Measurements from ENCODE around the gene C3orf22. TPM values are rescaled to one million over a fixed set of nuclear protein-coding genes. Genes with fewer than 3 reads are reported as not detected.
A peak's percentile ranks its signal among the peaks of the same experiment; 100 is the strongest.

Gene C3orf22
- total RNA-seq, 5 donors from 2014 or later (not counting 1 experiment from before 2014, with no cell fraction given) = not detected

DNA sequence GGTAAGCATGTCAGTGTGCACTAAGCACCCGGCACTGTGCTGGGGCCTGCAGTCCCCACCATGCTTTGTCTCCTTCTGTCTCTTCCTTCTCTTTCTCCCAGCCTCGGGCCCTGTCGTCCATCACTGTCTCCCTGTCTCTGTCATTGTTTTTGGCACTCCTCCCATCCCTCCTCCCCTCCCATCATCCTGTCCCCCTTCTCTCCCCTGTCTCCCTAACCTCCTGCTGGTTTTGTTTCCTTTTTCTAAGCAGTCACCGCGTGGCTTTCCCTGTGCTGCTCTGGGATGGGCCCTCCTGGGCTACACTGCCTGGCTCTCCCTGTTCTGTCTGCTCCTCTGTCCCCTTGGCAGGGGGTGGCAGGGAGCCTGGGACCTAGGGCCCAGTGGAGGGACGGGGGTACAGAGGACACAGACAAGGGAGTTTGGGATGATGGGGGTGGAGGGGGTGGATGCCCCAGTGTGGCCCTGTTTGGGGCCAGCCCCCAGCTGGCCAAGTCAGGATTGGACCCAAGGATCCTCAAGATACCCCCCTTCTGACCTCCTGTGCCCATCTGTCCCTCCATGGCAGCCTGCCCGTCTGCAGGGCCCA is 29.1 kb downstream of the C3orf22 start:
- Histone ChIP-seq H3K27ac (ENCODE audit: low read length) (no peak overlapping the region), H3K36me3 (ENCODE audit: control insufficient read depth in 2 of 2, extremely low read depth in 1 of 2, insufficient read depth in 1 of 2, low read length in 1 of 2) (no peaks in the 10 kb centered on the region), H3K4me1 (ENCODE audit: control insufficient read depth in 1 of 2, extremely low read depth in 1 of 2, insufficient read depth in 2 of 2, low read length in 2 of 2) (no peaks in the 10 kb centered on the region), H3K4me3 (ENCODE audit: control insufficient read depth in 1 of 2, extremely low read depth in 1 of 2, low read length in 1 of 2) (no peak overlapping the region), H3K9me3 (no peaks in the 10 kb centered on the region), H3K27me3 (replicated peaks in 1 of 2; ENCODE audit: control insufficient read depth in 2 of 2, extremely low read depth in 1 of 2, insufficient read depth in 2 of 2, low read length in 1 of 2) (peaks cover 0 to 32% of the 10 kb centered on the region in 2 experiments)
- no peaks in the 10 kb centered on the region for H3K36me3 Mint-ChIP-seq
- CTCF ChIA-PET = no interaction called here
- H3K4me3 Mint-ChIP-seq = no peak overlapping the region
- 61% methylated on average over 6 of the region's 7 CpGs for WGBS (ENCODE audit: insufficient coverage)
- POLR2A ChIA-PET = no interaction called here
- peak in 1 of 4 experiments; percentile 9 for ATAC-seq (replicated peaks in 1 of 4)
- H3K4me1 Mint-ChIP-seq = no peaks in the 10 kb centered on the region
- no peak for DNase-seq
- H3K27ac Mint-ChIP-seq = no peak overlapping the region
- no peaks in the 10 kb centered on the region for H3K9me3 Mint-ChIP-seq
- peaks cover 10 to 20% of the 10 kb centered on the region in 2 donors for H3K27me3 Mint-ChIP-seq

DNA sequence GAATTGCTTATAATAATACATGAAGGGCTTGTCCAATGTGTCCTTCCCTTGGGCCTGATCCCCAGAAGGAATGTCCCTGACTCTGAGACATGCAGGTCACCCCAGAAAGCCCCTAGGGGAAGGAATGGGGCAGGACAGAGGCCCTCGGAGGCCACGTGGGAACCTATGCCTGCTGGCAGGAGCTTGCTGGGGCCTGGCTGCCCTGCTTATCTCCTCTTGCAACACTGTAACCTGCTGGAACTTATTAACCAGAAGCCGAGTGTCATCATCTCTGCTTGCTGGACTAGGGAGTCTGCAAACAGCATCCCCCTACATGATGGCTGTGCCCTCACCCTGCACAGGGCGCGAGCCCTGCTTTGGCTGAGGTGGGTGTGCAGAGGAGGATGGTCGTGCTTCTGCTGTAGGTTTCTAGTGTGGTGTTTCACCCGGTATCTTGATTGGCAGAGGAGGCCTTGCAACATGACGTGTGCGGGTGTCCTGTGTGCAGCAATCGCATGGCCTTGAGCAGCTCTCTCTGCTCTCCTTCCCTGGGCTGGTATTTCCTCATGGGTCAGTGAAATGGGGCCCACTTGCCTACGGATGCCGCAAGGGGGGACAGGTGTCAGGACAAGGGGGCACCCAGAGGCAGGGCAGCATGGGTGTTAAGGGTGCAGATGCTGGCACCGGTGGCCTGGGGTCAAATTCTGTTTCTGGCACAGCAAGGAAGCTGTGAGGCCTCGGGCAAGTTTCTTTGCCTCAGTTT is 29.8 kb downstream of the C3orf22 start:
- CTCF ChIA-PET = no interaction called here
- peaks cover 0 to 37% of the 10 kb centered on the region in 2 experiments for H3K27me3 ChIP-seq (replicated peaks in 1 of 2; ENCODE audit: control insufficient read depth in 2 of 2, extremely low read depth in 1 of 2, insufficient read depth in 2 of 2, low read length in 1 of 2)
- H3K9me3 ChIP-seq = no peaks in the 10 kb centered on the region
- H3K36me3 Mint-ChIP-seq = no peaks in the 10 kb centered on the region
- no peak overlapping the region for H3K27ac ChIP-seq (ENCODE audit: low read length)
- H3K36me3 ChIP-seq (ENCODE audit: control insufficient read depth in 2 of 2, extremely low read depth in 1 of 2, insufficient read depth in 1 of 2, low read length in 1 of 2) = no peaks in the 10 kb centered on the region
- peaks cover 0 to 3% of the 10 kb centered on the region in 2 experiments for H3K4me1 ChIP-seq (ENCODE audit: control insufficient read depth in 1 of 2, extremely low read depth in 1 of 2, insufficient read depth in 2 of 2, low read length in 2 of 2)
- H3K27ac Mint-ChIP-seq = no peak overlapping the region
- ATAC-seq (replicated peaks in 1 of 4) = no peak
- H3K9me3 Mint-ChIP-seq = no peaks in the 10 kb centered on the region
- no peak overlapping the region for H3K4me3 ChIP-seq (ENCODE audit: control insufficient read depth in 1 of 2, extremely low read depth in 1 of 2, low read length in 1 of 2)
- DNase-seq = no peak
- H3K4me3 Mint-ChIP-seq = no peak overlapping the region
- peaks cover 3 to 19% of the 10 kb centered on the region in 2 donors for H3K27me3 Mint-ChIP-seq
- no peaks in the 10 kb centered on the region for H3K4me1 Mint-ChIP-seq
- WGBS (ENCODE audit: insufficient coverage) = 87% methylated on average over 9 of the region's 14 CpGs
- POLR2A ChIA-PET = no interaction called here

DNA sequence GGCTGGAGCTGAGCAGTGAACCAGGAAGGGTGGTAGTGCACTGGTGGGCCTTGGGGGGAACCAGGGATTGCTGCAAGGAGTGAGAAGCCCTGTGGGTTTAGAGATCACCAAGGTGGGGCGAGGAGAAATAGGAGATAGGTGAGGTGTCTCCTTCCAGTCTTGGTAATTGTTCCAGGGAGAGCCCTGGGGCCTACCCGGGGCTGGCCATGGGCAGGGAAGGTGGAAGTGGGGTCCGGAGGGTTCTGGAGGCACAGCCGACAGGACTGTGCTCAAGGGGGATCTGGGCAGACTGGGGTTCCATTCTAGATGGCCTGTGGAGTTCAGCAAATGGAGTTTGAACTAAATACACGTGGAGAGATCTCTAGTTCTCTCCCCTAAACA is 30.3 kb downstream of the C3orf22 start:
- Histone ChIP-seq H3K4me1 (ENCODE audit: control insufficient read depth in 1 of 2, extremely low read depth in 1 of 2, insufficient read depth in 2 of 2, low read length in 2 of 2) (peaks cover 0 to 7% of the 10 kb centered on the region in 2 experiments), H3K9me3 (no peaks in the 10 kb centered on the region), H3K36me3 (ENCODE audit: control insufficient read depth in 2 of 2, extremely low read depth in 1 of 2, insufficient read depth in 1 of 2, low read length in 1 of 2) (no peaks in the 10 kb centered on the region), H3K27me3 (replicated peaks in 1 of 2; ENCODE audit: control insufficient read depth in 2 of 2, extremely low read depth in 1 of 2, insufficient read depth in 2 of 2, low read length in 1 of 2) (peaks cover 0 to 43% of the 10 kb centered on the region in 2 experiments), H3K4me3 (ENCODE audit: control insufficient read depth in 1 of 2, extremely low read depth in 1 of 2, low read length in 1 of 2) (no peak overlapping the region), H3K27ac (ENCODE audit: low read length) (no peak overlapping the region)
- DNase-seq (no peak), ATAC-seq (replicated peaks in 1 of 4) (no peak)
- H3K9me3 Mint-ChIP-seq = no peaks in the 10 kb centered on the region
- no peak overlapping the region for H3K27ac Mint-ChIP-seq
- ChIA-PET POLR2A (no interaction called here), CTCF (no interaction called here)
- 50% methylated on average over 1 of the region's 5 CpGs for WGBS (ENCODE audit: insufficient coverage)
- H3K4me1 Mint-ChIP-seq = no peaks in the 10 kb centered on the region
- H3K4me3 Mint-ChIP-seq = no peak overlapping the region
- no peaks in the 10 kb centered on the region for H3K36me3 Mint-ChIP-seq
- peaks cover 2 to 16% of the 10 kb centered on the region in 2 donors for H3K27me3 Mint-ChIP-seq

DNA sequence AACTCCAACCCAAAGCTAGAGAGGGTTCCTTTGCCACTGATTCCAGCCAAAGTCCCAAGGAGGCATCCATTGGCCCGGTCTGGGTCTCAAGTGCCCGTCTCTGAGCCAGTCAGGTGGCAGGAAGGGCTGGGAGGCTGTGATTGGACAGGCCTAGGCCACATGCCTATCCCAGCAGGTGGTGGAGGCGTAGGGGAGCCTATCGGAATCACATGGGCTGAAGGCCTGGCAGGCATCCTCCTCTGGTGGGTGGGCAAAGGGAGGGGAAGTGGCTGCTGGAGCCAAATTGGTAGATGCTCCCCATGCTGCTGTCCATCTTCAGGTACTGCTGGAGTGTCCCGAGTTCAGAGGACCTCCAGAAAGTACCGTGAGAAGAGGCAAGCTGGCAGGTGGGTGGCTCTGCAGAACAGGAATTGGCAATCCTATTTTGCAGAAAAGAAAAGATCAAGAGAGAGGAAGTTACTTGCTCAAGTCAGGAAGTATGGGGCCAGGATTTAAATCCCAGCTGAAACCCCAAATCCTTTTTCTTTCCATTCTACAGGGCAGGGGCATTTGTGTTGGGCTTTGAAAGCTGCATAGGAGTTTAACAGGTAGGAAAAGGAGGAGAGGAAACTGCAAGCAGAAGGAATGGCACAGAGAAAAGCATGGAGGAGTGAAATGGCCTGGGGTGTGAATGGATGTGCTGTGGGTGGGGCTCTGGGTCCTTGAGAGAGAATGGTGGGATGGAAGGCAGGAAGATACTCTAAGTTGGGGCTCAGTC is 31.1 kb downstream of the C3orf22 start:
- Mint-ChIP-seq H3K27ac (no peak overlapping the region), H3K4me3 (no peak overlapping the region), H3K4me1 (no peaks in the 10 kb centered on the region), H3K9me3 (no peaks in the 10 kb centered on the region), H3K27me3 (peaks cover 10 to 23% of the 10 kb centered on the region in 2 donors), H3K36me3 (no peaks in the 10 kb centered on the region)
- ChIA-PET POLR2A (no interaction called here), CTCF (interaction anchor here in 1 of 2 donors (1.6 kb wide), 1 partner anchor 10 kb away, joined by 4 read pairs; no protein-coding TSS in a partner anchor)
- peaks cover 0 to 48% of the 10 kb centered on the region in 2 experiments for H3K27me3 ChIP-seq (replicated peaks in 1 of 2; ENCODE audit: control insufficient read depth in 2 of 2, extremely low read depth in 1 of 2, insufficient read depth in 2 of 2, low read length in 1 of 2)
- 65% methylated on average over 5 of the region's 6 CpGs for WGBS (ENCODE audit: insufficient coverage)
- H3K4me3 ChIP-seq (ENCODE audit: control insufficient read depth in 1 of 2, extremely low read depth in 1 of 2, low read length in 1 of 2) = no peak overlapping the region
- H3K9me3 ChIP-seq = no peaks in the 10 kb centered on the region
- DNase-seq = no peak
- no peak for ATAC-seq (replicated peaks in 1 of 4)
- no peak overlapping the region for H3K27ac ChIP-seq (ENCODE audit: low read length)
- no peaks in the 10 kb centered on the region for H3K36me3 ChIP-seq (ENCODE audit: control insufficient read depth in 2 of 2, extremely low read depth in 1 of 2, insufficient read depth in 1 of 2, low read length in 1 of 2)
- peaks cover 0 to 7% of the 10 kb centered on the region in 2 experiments for H3K4me1 ChIP-seq (ENCODE audit: control insufficient read depth in 1 of 2, extremely low read depth in 1 of 2, insufficient read depth in 2 of 2, low read length in 2 of 2)

DNA sequence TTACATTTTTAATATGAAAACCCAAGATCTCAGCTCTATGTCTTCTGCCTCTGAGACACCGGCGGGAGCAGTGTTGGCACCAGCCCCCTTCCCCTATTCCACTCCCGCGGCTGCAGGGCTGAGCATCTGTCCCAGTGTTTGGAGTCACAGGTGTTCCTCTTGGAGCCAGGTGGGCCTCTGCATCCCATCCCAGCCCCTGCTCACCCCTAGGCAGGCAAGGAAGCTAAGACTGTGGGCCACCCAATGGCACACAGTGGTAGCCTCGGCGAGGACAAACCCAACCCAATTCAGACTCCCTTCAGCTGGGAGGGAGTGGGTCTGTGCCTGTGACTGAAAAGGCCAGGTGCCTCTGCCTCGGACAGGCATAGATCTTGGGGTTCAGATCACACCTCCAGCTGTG is 31.7 kb downstream of the C3orf22 start:
- no peaks in the 10 kb centered on the region for H3K36me3 ChIP-seq (ENCODE audit: control insufficient read depth in 2 of 2, extremely low read depth in 1 of 2, insufficient read depth in 1 of 2, low read length in 1 of 2)
- CTCF ChIA-PET = interaction anchor here in 1 of 2 donors (1.6 kb wide), 1 partner anchor 10 kb away, joined by 4 read pairs; no protein-coding TSS in a partner anchor
- ATAC-seq (replicated peaks in 1 of 4) (no peak), DNase-seq (no peak)
- Mint-ChIP-seq H3K36me3 (no peaks in the 10 kb centered on the region), H3K9me3 (no peaks in the 10 kb centered on the region), H3K27ac (no peak overlapping the region), H3K4me3 (no peak overlapping the region), H3K4me1 (no peaks in the 10 kb centered on the region), H3K27me3 (peaks cover 12 to 24% of the 10 kb centered on the region in 2 donors)
- H3K4me3 ChIP-seq (ENCODE audit: control insufficient read depth in 1 of 2, extremely low read depth in 1 of 2, low read length in 1 of 2) = no peak overlapping the region
- POLR2A ChIA-PET = no interaction called here
- no peak overlapping the region for H3K27ac ChIP-seq (ENCODE audit: low read length)
- no peaks in the 10 kb centered on the region for H3K9me3 ChIP-seq
- peaks cover 0 to 53% of the 10 kb centered on the region in 2 experiments for H3K27me3 ChIP-seq (replicated peaks in 1 of 2; ENCODE audit: control insufficient read depth in 2 of 2, extremely low read depth in 1 of 2, insufficient read depth in 2 of 2, low read length in 1 of 2)
- peaks cover 0 to 7% of the 10 kb centered on the region in 2 experiments for H3K4me1 ChIP-seq (ENCODE audit: control insufficient read depth in 1 of 2, extremely low read depth in 1 of 2, insufficient read depth in 2 of 2, low read length in 2 of 2)
- whole genome bisulfite sequencing (ENCODE audit: insufficient coverage) = 67% methylated on average over 4 of the region's 7 CpGs

DNA sequence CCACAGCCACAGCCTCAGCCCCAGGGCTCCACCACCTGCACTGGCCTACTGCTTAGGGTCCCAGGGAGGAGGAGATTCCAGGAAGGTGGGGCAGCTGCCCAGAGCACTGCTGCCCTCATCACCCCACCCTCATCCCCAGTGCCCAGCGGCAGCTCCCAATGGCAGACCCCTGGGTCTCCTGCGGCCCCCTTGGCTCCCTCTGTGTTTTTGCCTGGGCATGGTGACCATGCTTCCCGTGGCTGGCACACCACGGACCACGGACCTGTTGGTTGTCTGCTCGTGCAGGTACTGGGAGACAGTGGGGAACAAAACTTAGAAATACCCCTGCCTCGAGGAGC is 32.1 kb downstream of the C3orf22 start:
- H3K27me3 Mint-ChIP-seq = peaks cover 12 to 24% of the 10 kb centered on the region in 2 donors
- H3K27ac ChIP-seq (ENCODE audit: low read length) = no peak overlapping the region
- no peaks in the 10 kb centered on the region for H3K36me3 Mint-ChIP-seq
- no peak overlapping the region for H3K4me3 ChIP-seq (ENCODE audit: control insufficient read depth in 1 of 2, extremely low read depth in 1 of 2, low read length in 1 of 2)
- ChIA-PET CTCF (interaction anchor here in 1 of 2 donors (0.6 to 1.6 kb wide), 2 partner anchors 11 to 134 kb away, joined by 3 to 4 read pairs; no protein-coding TSS in a partner anchor), POLR2A (no interaction called here)
- no peaks in the 10 kb centered on the region for H3K36me3 ChIP-seq (ENCODE audit: control insufficient read depth in 2 of 2, extremely low read depth in 1 of 2, insufficient read depth in 1 of 2, low read length in 1 of 2)
- H3K4me1 Mint-ChIP-seq = no peaks in the 10 kb centered on the region
- peaks cover 0 to 54% of the 10 kb centered on the region in 2 experiments for H3K27me3 ChIP-seq (replicated peaks in 1 of 2; ENCODE audit: control insufficient read depth in 2 of 2, extremely low read depth in 1 of 2, insufficient read depth in 2 of 2, low read length in 1 of 2)
- ATAC-seq (replicated peaks in 1 of 4) (no peak), DNase-seq (no peak)
- no peak overlapping the region for H3K4me3 Mint-ChIP-seq
- H3K27ac Mint-ChIP-seq = no peak overlapping the region
- H3K9me3 Mint-ChIP-seq = no peaks in the 10 kb centered on the region
- H3K4me1 ChIP-seq (ENCODE audit: control insufficient read depth in 1 of 2, extremely low read depth in 1 of 2, insufficient read depth in 2 of 2, low read length in 2 of 2) = peaks cover 0 to 7% of the 10 kb centered on the region in 2 experiments
- WGBS (ENCODE audit: insufficient coverage) = 44% methylated on average over 3 of the region's 7 CpGs
- H3K9me3 ChIP-seq = no peaks in the 10 kb centered on the region

All from T-cell (primary cell).